GM21576 (cell line): ENCODE measurements around the gene MRPL24.
"Not testable (repeated sequence)": the region's sequence is repeated elsewhere in the genome, so short reads cannot be mapped to it uniquely, and the experiment has no call there.

Source experiments
- ATAC-seq: cut with Tn5 transposase; IDR thresholded peaks from one replicate; pipeline ENCODE4 v1.9.1; 2021; ENCODE audit warnings: mild to moderate bottlenecking, moderate library complexity; ENCODE audit not compliant: unreplicated experiment

MRPL24 gene

GRCh38 chr1:156760796-156761104 is 19.9 kb upstream of the MRPL24 start:
- no peak for ATAC-seq

GRCh38 chr1:156760092-156760795 is 19.4 kb upstream of the MRPL24 start:
- no peak for ATAC-seq

GRCh38 chr1:156757572-156758253 is 16.8 kb upstream of the MRPL24 start:
- ATAC-seq = not testable (repeated sequence)

GRCh38 chr1:156756355-156756754 is 15.5 kb upstream of the MRPL24 start:
- ATAC-seq = no peak

GRCh38 chr1:156755527-156755950 is 14.7 kb upstream of the MRPL24 start:
- no peak for ATAC-seq

GRCh38 chr1:156754219-156754618 is 13.3 kb upstream of the MRPL24 start:
- ATAC-seq = no peak

GRCh38 chr1:156752843-156753482 is 12.1 kb upstream of the MRPL24 start:
- ATAC-seq = no peak

- ATAC-seq = peak; percentile 50
Observed at GRCh38 chr1:156751757-156752481, 11.0 kb upstream of the MRPL24 start.

GRCh38 chr1:156751451-156751756 is 10.5 kb upstream of the MRPL24 start, which contains the start of gene HDGF:
TSS of gene HDGF (minus strand) at chr1:156751675. CDS start at chr1:156751429, 246 bp downstream.
- ATAC-seq = no peak

GRCh38 chr1:156750711-156751450 is 10.0 kb upstream of the MRPL24 start:
- ATAC-seq = peak; percentile 9

- ATAC-seq = no peak
Observed at GRCh38 chr1:156750191-156750672, 9.3 kb upstream of the MRPL24 start.

GRCh38 chr1:156749419-156750118 is 8.7 kb upstream of the MRPL24 start:
- ATAC-seq = no peak

GRCh38 chr1:156748670-156749418 is 8.0 kb upstream of the MRPL24 start:
- ATAC-seq = no peak

GRCh38 chr1:156747742-156748669 is 7.1 kb upstream of the MRPL24 start:
- ATAC-seq = no peak

- no peak for ATAC-seq
Observed at GRCh38 chr1:156746728-156747631, 6.1 kb upstream of the MRPL24 start.

- ATAC-seq = no peak
Observed at GRCh38 chr1:156746406-156746727, 5.5 kb upstream of the MRPL24 start.

- no peak for ATAC-seq
Observed at GRCh38 chr1:156745881-156746280, 5.0 kb upstream of the MRPL24 start.
